Calu3 (cell line): ENCODE data around the gene ADAM22. TPM values are rescaled to one million over a fixed set of nuclear protein-coding genes. Genes with fewer than 3 reads are reported as not detected.
A peak's percentile ranks its signal among the peaks of the same experiment; 100 is the strongest.

Experiments
- BruUV-seq: library from RNA; stranded (reverse); fragments of 400-500 nt; replicated peaks from 2 replicates; lab custom pipeline; 2021; lab: Mats Ljungman, UMichigan
- CTCF ChIA-PET: fragments of 300-600 bp; sonication (Branson Sonifier 250); formaldehyde crosslinking; loops from one replicate; lab custom pipeline; 2022; ENCODE audit warnings: antibody characterized with exemption; lab: Charles Lee
- DNase-seq: peaks from one replicate; pipeline ENCODE4 v3.0.0; 2022
- H3K27ac Mint-ChIP-seq: one replicate; pipeline ENCODE4 v1.8.0; 2022; ENCODE audit warnings: mixed read lengths; ENCODE audit not compliant: unreplicated experiment
- H3K27me3 Mint-ChIP-seq: one replicate; pipeline ENCODE4 v1.8.0; 2022; ENCODE audit warnings: mixed read lengths; ENCODE audit not compliant: unreplicated experiment
- H3K36me3 Mint-ChIP-seq: one replicate; pipeline ENCODE4 v1.8.0; 2022; ENCODE audit warnings: mild to moderate bottlenecking, moderate library complexity, mixed read lengths; ENCODE audit not compliant: insufficient read depth, unreplicated experiment
- H3K4me1 Mint-ChIP-seq: one replicate; pipeline ENCODE4 v1.8.0; 2022; ENCODE audit warnings: mild to moderate bottlenecking, low read depth, mixed read lengths; ENCODE audit not compliant: unreplicated experiment
- H3K4me3 Mint-ChIP-seq: one replicate; pipeline ENCODE4 v1.8.0; 2022; ENCODE audit warnings: mild to moderate bottlenecking, low read depth, moderate library complexity, mixed read lengths; ENCODE audit not compliant: unreplicated experiment
- H3K9me3 Mint-ChIP-seq: one replicate; pipeline ENCODE4 v1.8.0; 2022; ENCODE audit warnings: low read depth, mixed read lengths; ENCODE audit not compliant: unreplicated experiment
- CTCF ChIP-seq: fragments of 200-600 bp; IDR thresholded peaks from one replicate; pipeline ENCODE4 v1.8.0; 2022; ENCODE audit warnings: antibody characterized with exemption; ENCODE audit not compliant: unreplicated experiment
- intact Hi-C: fragments of 100-400 bp; cut with micrococcal nuclease; formaldehyde crosslinking; loops from one replicate; pipeline ENCODE4 v1.10.0; 2022; ENCODE audit not compliant: unreplicated experiment
- total RNA-seq: library from RNA; stranded (reverse); gene quantifications from 2 replicates; pipeline ENCODE4 v1.2.3, GENCODE V29; 2022

ADAM22 gene
- total RNA-seq, 1 experiment from 2014 or later, result 3.0 TPM

GRCh38 chr7:88216276-88216675, 282.2 kb downstream of the ADAM22 start:
- TF ChIP-seq CTCF, result no peak
- no TSS peak for BruUV-seq
- no peak for DNase-seq
- intact Hi-C loops, result no loop called here
- no peaks in the 10 kb centered on the region for H3K9me3 Mint-ChIP-seq
- H3K27me3 Mint-ChIP-seq, result no peaks in the 10 kb centered on the region
- peaks cover 17% of the 10 kb centered on the region for H3K4me1 Mint-ChIP-seq
- CTCF ChIA-PET, result no interaction called here
- H3K27ac Mint-ChIP-seq, result no peak overlapping the region
- H3K4me3 Mint-ChIP-seq, result no peak overlapping the region
- H3K36me3 Mint-ChIP-seq, result peaks cover 46% of the 10 kb centered on the region

GRCh38 chr7:88217675-88218428, 283.8 kb downstream of the ADAM22 start:
- no peak for DNase-seq
- no peak for TF ChIP-seq CTCF
- CTCF ChIA-PET, result interaction anchor here (1.3 kb wide), 1 partner anchor 25 kb away, joined by 3 read pairs; no protein-coding TSS in a partner anchor
- BruUV-seq, result no TSS peak
- Mint-ChIP-seq H3K4me1 (peaks cover 17% of the 10 kb centered on the region), H3K36me3 (peaks cover 46% of the 10 kb centered on the region), H3K4me3 (peak overlapping the region; percentile 91), H3K27me3 (no peaks in the 10 kb centered on the region), H3K9me3 (no peaks in the 10 kb centered on the region), H3K27ac (no peak overlapping the region)
- intact Hi-C loops, result no loop called here

- intact Hi-C loops, result no loop called here
- no peaks in the 10 kb centered on the region for H3K9me3 Mint-ChIP-seq
- BruUV-seq, result TSS peak; percentile 35
- DNase-seq, result no peak
- CTCF ChIA-PET, result interaction anchor here (1.3 kb wide), 1 partner anchor 25 kb away, joined by 3 read pairs; no protein-coding TSS in a partner anchor
- no peak overlapping the region for H3K27ac Mint-ChIP-seq
- TF ChIP-seq CTCF, result no peak
- no peaks in the 10 kb centered on the region for H3K27me3 Mint-ChIP-seq
- H3K4me3 Mint-ChIP-seq, result peak overlapping the region; percentile 91
- H3K4me1 Mint-ChIP-seq, result peaks cover 18% of the 10 kb centered on the region
- H3K36me3 Mint-ChIP-seq, result peaks cover 46% of the 10 kb centered on the region
Measured at GRCh38 chr7:88218429-88218745, 284.3 kb downstream of the ADAM22 start.

- no peaks in the 10 kb centered on the region for H3K9me3 Mint-ChIP-seq
- H3K4me3 Mint-ChIP-seq, result peak overlapping the region; percentile 91
- TSS peak; percentile 66 for BruUV-seq
- H3K27me3 Mint-ChIP-seq, result no peaks in the 10 kb centered on the region
- CTCF ChIA-PET, result interaction anchor here (1.3 kb wide), 1 partner anchor 24 kb away, joined by 3 read pairs; no protein-coding TSS in a partner anchor
- peak overlapping the region; percentile 83 for H3K27ac Mint-ChIP-seq
- intact Hi-C loops, result no loop called here
- peaks cover 20% of the 10 kb centered on the region for H3K4me1 Mint-ChIP-seq
- peaks cover 43% of the 10 kb centered on the region for H3K36me3 Mint-ChIP-seq
- DNase-seq, result peak; percentile 46
- no peak for TF ChIP-seq CTCF
Measured at GRCh38 chr7:88218836-88219605, 285.0 kb downstream of the ADAM22 start.
